SK-N-MC (cell line): Measurements from ENCODE around the gene TMEM123.

ENCODE experiments used
- EZH2 ChIP-seq: fragments of 200-600 bp; sonication (generic); IDR thresholded peaks from one replicate; pipeline ENCODE4 v1.6.1; 2017; ENCODE audit warnings: antibody characterized with exemption
- POLR2AphosphoS5 ChIP-seq: IDR thresholded peaks from 2 replicates; pipeline ENCODE4 v1.6.1; 2012; ENCODE audit warnings: mild to moderate bottlenecking, low read depth, low read length, borderline replicate concordance

DNA sequence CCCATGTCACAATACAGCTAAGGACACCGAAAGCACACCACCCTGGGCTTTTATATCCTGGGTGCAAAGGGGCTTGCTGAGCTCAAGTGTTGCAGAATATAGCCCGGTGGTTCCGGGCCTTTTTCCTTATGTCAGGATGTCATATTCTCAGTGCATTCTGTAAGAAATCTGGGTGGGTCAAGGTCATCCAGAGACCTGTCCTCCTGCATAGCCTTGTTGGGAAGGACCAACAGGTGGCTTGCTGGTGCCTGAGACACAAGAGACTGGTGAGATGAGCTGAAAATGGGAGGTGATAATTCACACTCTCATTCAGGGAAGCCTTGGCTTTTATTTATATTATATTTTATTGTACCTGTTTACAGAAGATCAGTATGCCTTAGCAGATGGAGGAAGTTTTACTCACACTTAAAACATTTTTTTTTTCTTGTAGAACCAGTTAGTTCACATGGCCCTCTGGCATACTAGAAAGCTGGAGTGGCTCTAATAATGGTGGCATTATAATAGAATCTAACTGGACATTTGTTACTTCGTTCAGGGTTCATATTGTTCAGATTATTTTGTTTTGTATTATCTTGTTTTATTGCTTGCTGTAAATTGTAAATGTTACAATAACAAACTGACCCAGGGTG is 14.6 kb upstream of the TMEM123 start:
- TF ChIP-seq EZH2 (no peak), POLR2AphosphoS5 (no peak)
